ENCODE data around the gene KY.

DNA sequence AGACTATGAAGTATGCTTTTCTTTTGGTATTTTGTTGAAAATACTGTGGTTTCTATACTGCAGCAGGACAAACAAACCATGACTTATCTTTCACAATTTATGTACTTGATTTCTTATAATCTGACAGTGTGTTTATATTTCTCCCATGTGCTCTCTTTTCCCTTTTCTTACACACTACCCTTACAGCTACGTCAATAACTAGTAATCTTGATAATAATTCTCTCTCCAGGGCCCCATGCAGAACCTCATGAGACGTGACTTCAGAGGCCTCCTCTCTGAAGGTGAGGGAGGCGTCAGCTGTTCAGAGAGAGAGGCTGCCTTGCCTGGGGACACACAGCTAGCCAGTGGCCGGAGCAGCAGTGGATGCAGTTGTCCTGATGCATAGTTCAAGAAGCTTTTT is 35.9 kb downstream of the KY start:
- TF ChIP-seq, protein P1, sequence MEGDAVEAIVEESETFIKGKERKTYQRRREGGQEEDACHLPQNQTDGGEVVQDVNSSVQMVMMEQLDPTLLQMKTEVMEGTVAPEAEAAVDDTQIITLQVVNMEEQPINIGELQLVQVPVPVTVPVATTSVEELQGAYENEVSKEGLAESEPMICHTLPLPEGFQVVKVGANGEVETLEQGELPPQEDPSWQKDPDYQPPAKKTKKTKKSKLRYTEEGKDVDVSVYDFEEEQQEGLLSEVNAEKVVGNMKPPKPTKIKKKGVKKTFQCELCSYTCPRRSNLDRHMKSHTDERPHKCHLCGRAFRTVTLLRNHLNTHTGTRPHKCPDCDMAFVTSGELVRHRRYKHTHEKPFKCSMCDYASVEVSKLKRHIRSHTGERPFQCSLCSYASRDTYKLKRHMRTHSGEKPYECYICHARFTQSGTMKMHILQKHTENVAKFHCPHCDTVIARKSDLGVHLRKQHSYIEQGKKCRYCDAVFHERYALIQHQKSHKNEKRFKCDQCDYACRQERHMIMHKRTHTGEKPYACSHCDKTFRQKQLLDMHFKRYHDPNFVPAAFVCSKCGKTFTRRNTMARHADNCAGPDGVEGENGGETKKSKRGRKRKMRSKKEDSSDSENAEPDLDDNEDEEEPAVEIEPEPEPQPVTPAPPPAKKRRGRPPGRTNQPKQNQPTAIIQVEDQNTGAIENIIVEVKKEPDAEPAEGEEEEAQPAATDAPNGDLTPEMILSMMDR (conservative IDR thresholded peaks at IDR 0.05) = no peak
- TF ChIP-seq ZFX (IDR thresholded peaks at IDR 0.05) = no peak
